Esophagus squamous epithelium (tissue), 4 donors: ENCODE results near the gene CRYBG2.

Experiments used
- CTCF ChIP-seq, 6 experiments: fragments of 450-650 bp in 4 of 6; fragments of 200-600 bp in 2 of 6; sonication (generic) in 2 of 6; IDR thresholded peaks; one replicate each; pipeline ENCODE4 v1.5.1; 2016 to 2019; ENCODE audit warnings: antibody characterized with exemption in 6 of 6, mild to moderate bottlenecking in 4 of 6, moderate library complexity in 4 of 6
- POLR2A ChIP-seq, 4 donors: fragments of 450-650 bp; IDR thresholded peaks; one replicate each; pipeline ENCODE4 v1.6.1; 2017; ENCODE audit warnings: antibody characterized with exemption in 4 of 4, mild to moderate bottlenecking in 4 of 4, moderate library complexity in 3 of 4

- TF ChIP-seq CTCF (IDR thresholded peaks at IDR 0.05) = no peak
- TF ChIP-seq POLR2A (IDR thresholded peaks at IDR 0.05) = no peak
Measured at GRCh38 chr1:26368006-26368405, 14.1 kb upstream of the CRYBG2 start.
